ENCODE data around the gene AFF3. TPM values are rescaled to one million over a fixed set of nuclear protein-coding genes. Genes with fewer than 3 reads are reported as not detected.

Gene AFF3
- total RNA-seq, 4 donors from 2014 or later: 9.0 to 20.2 (median 14.5) TPM

DNA sequence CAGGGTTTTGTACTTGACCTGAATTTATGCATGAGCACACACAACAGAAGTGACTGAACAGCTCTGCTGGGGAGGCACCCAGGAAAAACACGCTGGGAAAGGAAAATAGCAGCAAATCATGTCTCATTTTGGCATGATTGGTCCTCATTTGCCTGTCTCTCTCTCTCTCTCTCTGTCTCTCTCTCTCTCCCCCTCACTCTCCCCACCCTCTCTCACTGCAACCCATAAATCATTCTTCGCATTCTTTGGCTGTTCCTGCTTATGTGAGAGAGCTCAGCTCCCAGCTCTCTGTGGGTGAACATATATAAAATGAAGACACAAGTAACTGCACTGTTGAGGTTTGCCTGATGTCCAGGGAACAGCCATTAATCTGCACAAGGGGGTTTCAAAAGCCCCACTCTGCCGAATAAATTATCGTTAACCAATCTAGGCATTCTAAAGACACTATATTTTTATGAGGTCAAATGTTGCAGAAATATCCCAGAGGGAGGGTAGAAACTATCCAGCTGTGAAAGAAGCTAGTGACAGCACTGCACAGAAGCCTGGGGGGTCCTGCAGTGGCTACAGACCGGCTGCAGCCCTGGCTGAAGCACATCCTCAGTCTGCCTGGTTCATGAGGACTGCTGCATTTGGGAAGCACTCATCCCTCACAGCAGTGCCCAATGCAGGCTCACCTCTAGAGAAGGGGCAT lies 260.3 kb downstream of the AFF3 start:
- in situ Hi-C loops (cut with MboI; ENCODE audit: low pct_ligation_motif_present in 1 of 4, low pct_unique_long_range_greater_than_20kb in 1 of 4, low sequenced_read_pairs in 3 of 4): no loop called here
- no peak for DNase-seq
- no peaks in the 10 kb centered on the region for H3K36me3 ChIP-seq
- no peaks in the 10 kb centered on the region for H3K27me3 ChIP-seq
- no peaks in the 10 kb centered on the region for H3K9me3 ChIP-seq
- no peak for TF ChIP-seq EP300 (IDR thresholded peaks at IDR 0.05; ENCODE audit: low read depth)
- TF ChIP-seq POLR2AphosphoS5 (IDR thresholded peaks at IDR 0.05): no peak
- TF ChIP-seq, protein P1, sequence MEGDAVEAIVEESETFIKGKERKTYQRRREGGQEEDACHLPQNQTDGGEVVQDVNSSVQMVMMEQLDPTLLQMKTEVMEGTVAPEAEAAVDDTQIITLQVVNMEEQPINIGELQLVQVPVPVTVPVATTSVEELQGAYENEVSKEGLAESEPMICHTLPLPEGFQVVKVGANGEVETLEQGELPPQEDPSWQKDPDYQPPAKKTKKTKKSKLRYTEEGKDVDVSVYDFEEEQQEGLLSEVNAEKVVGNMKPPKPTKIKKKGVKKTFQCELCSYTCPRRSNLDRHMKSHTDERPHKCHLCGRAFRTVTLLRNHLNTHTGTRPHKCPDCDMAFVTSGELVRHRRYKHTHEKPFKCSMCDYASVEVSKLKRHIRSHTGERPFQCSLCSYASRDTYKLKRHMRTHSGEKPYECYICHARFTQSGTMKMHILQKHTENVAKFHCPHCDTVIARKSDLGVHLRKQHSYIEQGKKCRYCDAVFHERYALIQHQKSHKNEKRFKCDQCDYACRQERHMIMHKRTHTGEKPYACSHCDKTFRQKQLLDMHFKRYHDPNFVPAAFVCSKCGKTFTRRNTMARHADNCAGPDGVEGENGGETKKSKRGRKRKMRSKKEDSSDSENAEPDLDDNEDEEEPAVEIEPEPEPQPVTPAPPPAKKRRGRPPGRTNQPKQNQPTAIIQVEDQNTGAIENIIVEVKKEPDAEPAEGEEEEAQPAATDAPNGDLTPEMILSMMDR (IDR thresholded peaks at IDR 0.05): no peak
- no peak for TF ChIP-seq POLR2A (IDR thresholded peaks at IDR 0.05)
- H3K27ac ChIP-seq: no peak overlapping the region
- 47 to 67% methylated on average over 5 of the region's 5 CpGs for WGBS, 2 donors (ENCODE audit: low coverage in 1 of 2)
- peaks cover 0 to 12% (median 3%) of the 10 kb centered on the region in 4 donors for H3K4me1 ChIP-seq
- intact Hi-C loops (cut with DNase I; ENCODE audit: low total_unique reads): no loop called here
- no peak overlapping the region for H3K4me3 ChIP-seq

DNA sequence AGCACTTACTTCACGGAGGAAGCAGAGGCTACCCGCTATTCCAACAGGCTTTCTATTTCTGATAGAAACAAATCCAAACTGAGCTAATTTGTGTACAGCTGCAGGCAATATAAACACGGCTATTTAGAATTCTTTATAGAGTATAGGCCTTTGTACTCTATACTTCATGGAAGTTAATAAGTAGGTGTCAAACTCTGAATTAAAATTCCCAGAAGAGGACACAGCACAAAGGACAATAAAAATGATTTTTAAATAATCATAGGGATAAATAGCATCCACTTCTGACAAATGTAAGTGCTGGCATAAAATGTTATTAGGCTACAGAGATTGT lies 261.5 kb downstream of the AFF3 start:
- in situ Hi-C loops (cut with MboI; ENCODE audit: low pct_ligation_motif_present in 1 of 4, low pct_unique_long_range_greater_than_20kb in 1 of 4, low sequenced_read_pairs in 3 of 4) (no loop called here), intact Hi-C loops (cut with DNase I; ENCODE audit: low total_unique reads) (no loop called here)
- TF ChIP-seq EP300 (IDR thresholded peaks at IDR 0.05; ENCODE audit: low read depth): no peak
- H3K4me3 ChIP-seq: no peak overlapping the region
- 68 to 78% methylated on average over 3 of the region's 3 CpGs for WGBS, 2 donors (ENCODE audit: low coverage in 1 of 2)
- H3K9me3 ChIP-seq: no peaks in the 10 kb centered on the region
- H3K36me3 ChIP-seq: no peaks in the 10 kb centered on the region
- peaks cover 0 to 12% (median 3%) of the 10 kb centered on the region in 4 donors for H3K4me1 ChIP-seq
- H3K27ac ChIP-seq: no peak overlapping the region
- no peak for DNase-seq
- no peaks in the 10 kb centered on the region for H3K27me3 ChIP-seq

DNA sequence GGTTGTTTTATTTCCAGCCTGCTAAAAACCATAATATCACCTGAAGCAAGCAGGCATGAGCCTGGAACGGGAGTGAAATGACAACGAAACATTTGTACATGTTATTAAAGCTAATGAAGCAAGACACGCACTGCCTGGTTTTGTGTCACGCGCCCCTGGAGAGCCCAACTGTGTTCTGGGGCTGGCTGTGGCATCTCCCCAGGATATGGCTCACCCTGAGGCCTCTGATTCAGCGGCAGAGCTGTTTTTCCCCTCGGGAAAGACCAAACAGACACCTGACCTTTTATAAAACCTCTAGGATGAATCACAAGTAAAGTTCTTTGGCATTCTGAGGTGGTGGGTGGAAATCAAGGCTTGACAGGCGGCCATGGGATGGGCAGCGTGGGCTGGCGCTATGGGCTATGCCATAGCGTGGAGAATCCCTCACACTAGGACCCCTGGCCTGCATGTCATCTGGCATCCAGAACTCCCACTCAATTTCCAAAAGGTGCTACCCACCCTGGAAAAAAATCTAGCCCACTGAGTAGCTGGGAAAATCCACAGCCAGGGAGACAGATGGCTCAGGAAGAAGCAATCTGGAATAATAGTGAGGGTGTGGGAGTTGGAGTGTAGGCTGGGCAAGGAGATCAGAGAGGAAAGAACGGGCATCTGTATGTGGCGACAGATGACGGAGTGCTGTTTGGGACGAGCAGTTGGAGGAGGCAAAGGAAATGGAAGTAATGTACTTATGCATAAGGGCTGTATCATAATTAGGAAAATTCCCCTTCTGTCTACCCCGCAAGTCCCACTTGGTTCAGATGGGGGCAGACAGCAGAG lies 262.0 kb downstream of the AFF3 start:
- TF ChIP-seq POLR2A (IDR thresholded peaks at IDR 0.05) (no peak), EP300 (IDR thresholded peaks at IDR 0.05; ENCODE audit: low read depth) (no peak), POLR2AphosphoS5 (IDR thresholded peaks at IDR 0.05) (no peak)
- TF ChIP-seq, protein P1 (IDR thresholded peaks at IDR 0.05): no peak
- in situ Hi-C loops (cut with MboI; ENCODE audit: low pct_ligation_motif_present in 1 of 4, low pct_unique_long_range_greater_than_20kb in 1 of 4, low sequenced_read_pairs in 3 of 4): no loop called here
- no peaks in the 10 kb centered on the region for H3K36me3 ChIP-seq
- H3K27me3 ChIP-seq: no peaks in the 10 kb centered on the region
- H3K9me3 ChIP-seq: no peaks in the 10 kb centered on the region
- intact Hi-C loops (cut with DNase I; ENCODE audit: low total_unique reads): no loop called here
- no peak for DNase-seq
- H3K27ac ChIP-seq: no peak overlapping the region
- peaks cover 0 to 12% (median 3%) of the 10 kb centered on the region in 4 donors for H3K4me1 ChIP-seq
- no peak overlapping the region for H3K4me3 ChIP-seq
- WGBS, 2 donors (ENCODE audit: low coverage in 1 of 2): 84 to 87% methylated on average over 8 to 16 of the region's 16 CpGs

DNA sequence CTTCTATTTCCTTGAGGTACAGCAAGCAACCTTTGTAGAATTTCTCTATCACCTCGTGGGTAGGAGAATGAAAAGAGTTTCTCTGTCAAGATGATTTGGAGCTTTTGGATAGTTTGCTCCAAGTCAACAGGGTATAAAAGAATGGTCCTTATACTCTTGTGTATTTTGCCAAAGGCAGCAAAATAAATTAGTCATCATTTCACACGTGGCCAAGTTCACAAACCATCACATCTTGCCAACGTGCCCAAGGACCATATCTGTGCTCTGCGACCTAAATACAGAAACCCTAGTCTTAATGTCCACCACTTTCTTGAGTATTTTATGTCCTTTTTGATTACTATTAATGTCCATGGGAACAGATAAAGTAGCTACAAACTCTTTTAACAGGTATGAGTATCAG lies 262.9 kb downstream of the AFF3 start:
- Histone ChIP-seq H3K36me3 (no peaks in the 10 kb centered on the region), H3K9me3 (no peaks in the 10 kb centered on the region), H3K27me3 (no peaks in the 10 kb centered on the region), H3K4me3 (no peak overlapping the region), H3K4me1 (peaks cover 0 to 12% (median 3%) of the 10 kb centered on the region in 4 donors), H3K27ac (no peak overlapping the region)
- TF ChIP-seq POLR2AphosphoS5 (IDR thresholded peaks at IDR 0.05) (no peak), POLR2A (IDR thresholded peaks at IDR 0.05) (no peak), EP300 (IDR thresholded peaks at IDR 0.05; ENCODE audit: low read depth) (no peak)
- TF ChIP-seq, protein P1 (IDR thresholded peaks at IDR 0.05): no peak
- in situ Hi-C loops (cut with MboI; ENCODE audit: low pct_ligation_motif_present in 1 of 4, low pct_unique_long_range_greater_than_20kb in 1 of 4, low sequenced_read_pairs in 3 of 4) (no loop called here), intact Hi-C loops (cut with DNase I; ENCODE audit: low total_unique reads) (no loop called here)
- no peak for DNase-seq
- 47 to 50% methylated on average over 4 of the region's 4 CpGs for WGBS, 2 donors (ENCODE audit: low coverage in 1 of 2)
